ENCODE results near the gene GALE. TPM values are rescaled to one million over a fixed set of nuclear protein-coding genes. Genes with fewer than 3 reads are reported as not detected.

GALE gene
- total RNA-seq, 1 experiment from 2014 or later, result 114 TPM

- POLR2A ChIA-PET, result interaction anchor here (0.6 kb wide), 1 partner anchor 18 kb away, joined by 4 read pairs; no protein-coding TSS in a partner anchor
- in situ Hi-C loops (cut with HindIII; ENCODE audit: low pct_unique_long_range_greater_than_20kb, low sequenced_read_pairs), result no loop called here
- TF ChIP-seq REST (IDR thresholded peaks at IDR 0.05; ENCODE audit: insufficient read depth in 1 of 2, low read depth in 2 of 2, low read length in 1 of 2) (no peak), CTCF (IDR thresholded peaks at IDR 0.05) (peak; percentile 82)
- BruUV-seq (replicated peaks), result no TSS peak
- Histone ChIP-seq H3K36me3 (ENCODE audit: control insufficient read depth, insufficient read depth, low read length) (no peaks in the 10 kb centered on the region), H3K4me3 (ENCODE audit: low read depth in 2 of 2, low read length in 2 of 2) (no peak overlapping the region), H3K4me1 (ENCODE audit: control insufficient read depth, insufficient read depth, low read length) (no peaks in the 10 kb centered on the region), H3K27ac (ENCODE audit: low read length) (no peak overlapping the region), H3K27me3 (ENCODE audit: control insufficient read depth, insufficient read depth, low read length) (no peaks in the 10 kb centered on the region), H3K9me3 (ENCODE audit: control insufficient read depth, insufficient read depth, low read depth, low read length) (no peaks in the 10 kb centered on the region)
- DNase-seq (ENCODE audit: low read depth, low spot score) (no peak), ATAC-seq (peak; percentile 60; the same call in 1 of the 2 replicates)
- CTCF ChIA-PET, result interaction anchor here (0.7 to 1.5 kb wide), 6 partner anchors 10 to 106 kb away, joined by 4 to 16 read pairs (median 4); no protein-coding TSS in a partner anchor
- intact Hi-C loops (cut with micrococcal nuclease; ENCODE audit: unreplicated experiment), result loop anchor here (10.0 kb wide), 1 partner anchor 104 kb away; the partner anchor contains the start of gene CNR2
Measured at GRCh38 chr1:23810818-23811540, 10.4 kb upstream of the GALE start.

- Histone ChIP-seq H3K4me3 (ENCODE audit: low read depth in 2 of 2, low read length in 2 of 2) (no peak overlapping the region), H3K27ac (ENCODE audit: low read length) (no peak overlapping the region), H3K4me1 (ENCODE audit: control insufficient read depth, insufficient read depth, low read length) (no peaks in the 10 kb centered on the region), H3K9me3 (ENCODE audit: control insufficient read depth, insufficient read depth, low read depth, low read length) (no peaks in the 10 kb centered on the region), H3K36me3 (ENCODE audit: control insufficient read depth, insufficient read depth, low read length) (no peaks in the 10 kb centered on the region), H3K27me3 (ENCODE audit: control insufficient read depth, insufficient read depth, low read length) (no peaks in the 10 kb centered on the region)
- BruUV-seq (replicated peaks), result no TSS peak
- ATAC-seq, result peak; percentile 85
- TF ChIP-seq SIN3A (IDR thresholded peaks at IDR 0.05; ENCODE audit: borderline replicate concordance, insufficient read depth, low read depth, low read length) (no peak), CTCF (IDR thresholded peaks at IDR 0.05) (peak; percentile 91), TCF7L2 (IDR thresholded peaks at IDR 0.05; ENCODE audit: low read depth, low read length) (peak; percentile 96)
- CTCF ChIA-PET, result interaction anchor here (0.5 to 1.5 kb wide), 4 partner anchors 31 to 44 kb away, joined by 3 to 6 read pairs (median 4); no protein-coding TSS in a partner anchor
- POLR2A ChIA-PET, result interaction anchor here (0.6 kb wide), 2 partner anchors 47 to 138 kb away, joined by 3 to 9 read pairs; no protein-coding TSS in a partner anchor
- intact Hi-C loops (cut with micrococcal nuclease; ENCODE audit: unreplicated experiment), result loop anchor here (10.0 kb wide), 1 partner anchor 105 kb away; the partner anchor contains the start of gene CNR2
- no peak for DNase-seq (ENCODE audit: low read depth, low spot score)
- in situ Hi-C loops (cut with HindIII; ENCODE audit: low pct_unique_long_range_greater_than_20kb, low sequenced_read_pairs), result no loop called here
Measured at GRCh38 chr1:23809751-23810171, 9.2 kb upstream of the GALE start.
